Myocyte (in vitro differentiated cells): ENCODE measurements around the gene CDKN1C. TPM values are rescaled to one million over a fixed set of nuclear protein-coding genes. Genes with fewer than 3 reads are reported as not detected.

Experiments
- DNase-seq: peaks from one replicate; pipeline ENCODE4 v3.0.0-alpha.2; 2012; ENCODE audit warnings: low read depth
- total RNA-seq: library from RNA; depleted of rRNA; stranded (reverse); fragments of >200 nt; gene quantifications from 2 replicates; pipeline ENCODE4 v1.2.3, GENCODE V29; 2014

CDKN1C gene
- total RNA-seq, 1 donor from 2014 or later: 274 TPM

- DNase-seq: no peak
These were observed 38.1 kb upstream of the CDKN1C start for GRCh38 chr11:2923446-2924375.

DNA sequence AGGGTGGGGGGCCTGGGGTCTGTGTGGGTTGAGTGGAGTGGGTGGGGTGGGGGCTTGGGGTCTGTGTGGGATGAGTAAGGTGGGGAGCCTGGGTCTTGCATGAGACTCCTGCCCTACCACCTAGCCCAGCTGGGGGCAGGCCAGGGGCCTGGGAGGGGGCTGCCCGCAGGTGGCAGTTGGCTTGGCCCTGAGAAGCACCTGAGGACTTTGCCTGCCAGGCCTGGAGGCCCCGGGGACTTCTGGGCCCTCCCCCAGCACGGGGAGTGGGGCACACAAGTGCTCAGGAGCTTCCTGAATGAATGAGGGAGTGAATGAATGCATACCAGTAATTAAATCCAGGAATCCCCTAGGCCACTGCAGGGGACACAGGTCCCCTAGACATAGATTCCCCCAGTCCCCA is 37.1 kb upstream of the CDKN1C start:
- DNase-seq: no peak

DNA sequence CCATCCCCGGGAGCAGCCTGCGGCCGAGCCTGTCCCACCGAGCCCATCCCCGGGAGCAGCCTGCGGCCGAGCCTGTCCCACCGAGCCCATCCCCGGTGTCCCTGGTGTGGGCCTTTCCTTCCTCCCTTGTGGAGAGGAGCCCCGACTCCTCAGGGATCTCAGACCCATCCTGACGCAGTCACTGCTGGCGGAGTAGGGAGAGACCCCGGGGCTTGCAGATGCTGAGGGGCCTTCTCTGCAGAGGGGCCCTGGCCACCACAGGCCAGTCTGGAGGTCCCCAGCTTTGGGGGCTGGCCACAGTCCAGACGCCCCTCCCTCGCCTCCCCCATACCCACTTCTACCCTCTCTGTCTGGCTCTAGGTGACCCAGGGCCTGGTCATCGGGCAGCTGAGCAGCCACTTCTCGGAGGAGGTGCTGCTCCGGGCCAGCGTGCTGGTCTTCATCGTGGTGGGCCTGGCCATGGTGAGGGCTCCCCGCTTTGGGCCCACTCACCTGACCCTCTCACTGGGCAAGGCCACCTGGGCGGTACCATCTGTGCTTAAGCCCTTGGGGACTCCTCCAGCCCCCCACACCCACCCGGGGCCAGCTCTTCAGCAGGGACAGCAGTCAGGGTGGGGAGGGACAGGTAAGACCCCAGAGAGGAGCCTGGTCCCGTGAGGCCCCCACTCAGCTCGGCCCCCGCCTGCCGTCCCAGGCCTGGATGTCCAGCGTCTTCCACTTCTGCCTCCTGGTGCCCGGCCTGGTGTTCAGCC is 36.3 kb upstream of the CDKN1C start:
- DNase-seq: no peak

DNA sequence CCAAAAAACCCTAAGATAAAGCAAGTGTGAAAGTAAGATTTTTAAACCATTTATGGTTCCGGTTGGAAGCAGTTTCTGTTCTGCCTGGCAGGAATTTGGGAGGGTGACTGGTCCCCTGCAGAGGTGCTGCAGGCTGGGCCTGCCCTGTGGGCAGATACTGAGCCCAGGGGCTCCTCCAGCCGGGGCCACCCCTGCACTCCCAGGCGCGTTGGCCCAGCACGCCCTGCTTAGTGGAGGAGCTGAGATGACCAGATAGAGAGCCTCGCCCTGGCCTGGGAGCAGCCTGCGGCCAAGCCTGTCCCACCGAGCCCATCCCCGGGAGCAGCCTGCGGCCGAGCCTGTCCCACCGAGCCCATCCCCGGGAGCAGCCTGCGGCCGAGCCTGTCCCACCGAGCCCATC is 35.7 kb upstream of the CDKN1C start:
- no peak for DNase-seq

- DNase-seq: no peak
These were observed 34.8 kb upstream of the CDKN1C start for GRCh38 chr11:2920343-2920742.

DNA sequence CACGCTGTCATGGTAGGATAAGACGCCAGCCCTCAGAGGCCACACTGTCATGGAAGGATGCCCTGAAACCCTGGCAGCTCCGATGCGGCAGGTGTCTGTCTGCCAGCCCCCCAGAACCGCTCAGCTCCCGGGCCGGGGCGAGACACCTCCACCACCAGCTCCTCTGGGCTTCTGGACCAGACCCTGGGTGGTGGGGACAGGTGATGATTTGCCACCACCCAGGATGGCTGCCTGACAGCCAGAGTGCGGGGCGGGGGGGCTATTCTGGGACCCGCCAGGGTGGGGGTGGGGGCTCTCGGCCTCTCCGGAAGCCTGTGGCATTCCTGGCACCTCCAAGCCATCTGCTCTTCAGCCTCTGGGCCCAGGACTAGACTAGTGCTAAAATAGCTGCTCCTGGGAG is 34.3 kb upstream of the CDKN1C start:
- no peak for DNase-seq

- DNase-seq: no peak
These were observed 33.6 kb upstream of the CDKN1C start for GRCh38 chr11:2919188-2919587.

DNA sequence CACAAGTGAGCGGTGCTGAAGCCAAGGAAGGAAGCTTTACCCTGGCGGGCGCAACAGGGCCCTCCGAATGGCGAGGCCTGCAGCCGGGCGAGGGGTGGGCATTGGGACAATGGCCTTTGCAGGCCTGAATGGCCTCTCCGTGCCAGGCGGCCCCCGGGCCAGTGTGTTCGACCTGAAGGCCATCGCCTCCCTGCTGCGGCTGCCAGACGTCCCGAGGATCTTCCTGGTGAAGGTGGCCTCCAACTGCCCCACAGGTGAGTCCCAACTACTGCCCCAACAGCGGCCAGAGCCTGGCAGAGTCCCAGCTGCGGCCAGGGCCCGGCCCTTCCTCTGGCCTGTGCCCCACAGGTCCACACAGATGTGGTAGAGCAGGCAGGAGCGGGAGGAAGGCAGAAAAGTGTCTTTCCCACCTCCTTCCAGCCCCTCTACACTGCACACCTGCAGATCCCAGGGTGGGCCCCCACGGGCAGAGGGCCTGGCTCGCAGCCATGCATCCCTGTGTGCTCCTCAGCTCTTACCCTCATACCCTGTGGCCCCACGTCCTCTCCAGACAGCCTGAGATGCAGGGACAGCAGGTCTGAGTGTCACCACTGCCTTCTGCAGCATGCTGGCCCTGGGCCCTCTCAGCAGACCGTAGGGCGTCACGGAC is 32.4 kb upstream of the CDKN1C start:
- no peak for DNase-seq

- DNase-seq: no peak
These were observed 31.5 kb upstream of the CDKN1C start for GRCh38 chr11:2916892-2917645.

DNA sequence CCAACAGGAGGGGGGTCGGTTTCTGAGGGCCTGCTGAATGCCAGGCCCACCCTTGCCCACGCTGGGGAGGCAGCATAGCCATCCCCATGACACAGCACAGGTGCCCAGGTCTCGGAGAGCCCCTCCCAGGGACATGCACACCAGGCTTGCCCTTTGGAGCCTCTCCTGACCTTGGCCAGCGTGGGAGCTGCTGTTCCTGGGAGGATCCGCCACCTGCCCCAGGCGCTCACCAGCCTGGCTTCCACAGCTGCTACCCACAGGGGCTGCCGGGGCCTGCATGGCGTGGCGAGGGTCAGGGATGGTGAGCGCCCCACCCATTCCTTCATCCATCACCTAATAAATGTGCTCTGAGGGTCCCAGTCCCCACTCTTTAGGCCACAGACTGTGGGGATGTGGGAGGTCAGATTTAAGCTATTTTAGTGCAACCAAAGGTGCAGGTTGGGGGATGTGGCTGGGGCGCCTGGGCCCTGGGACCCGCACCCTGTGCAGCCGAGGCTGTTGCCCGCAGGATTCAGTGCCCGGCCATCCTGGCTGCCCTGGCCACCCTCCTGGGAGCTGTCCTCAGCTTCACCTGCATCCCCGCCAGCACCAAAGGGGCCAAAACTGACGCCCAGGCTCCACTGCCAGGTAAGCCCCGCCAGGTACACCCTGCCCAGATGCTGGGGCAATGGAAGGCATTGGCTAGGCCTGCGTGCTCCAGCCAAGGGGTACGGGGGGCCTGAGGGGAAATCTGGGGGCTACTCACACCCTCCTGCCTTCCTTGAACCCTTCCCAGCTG is 30.7 kb upstream of the CDKN1C start:
- no peak for DNase-seq

GRCh38 chr11:2915473-2915872 is 29.9 kb upstream of the CDKN1C start:
- no peak for DNase-seq

DNA sequence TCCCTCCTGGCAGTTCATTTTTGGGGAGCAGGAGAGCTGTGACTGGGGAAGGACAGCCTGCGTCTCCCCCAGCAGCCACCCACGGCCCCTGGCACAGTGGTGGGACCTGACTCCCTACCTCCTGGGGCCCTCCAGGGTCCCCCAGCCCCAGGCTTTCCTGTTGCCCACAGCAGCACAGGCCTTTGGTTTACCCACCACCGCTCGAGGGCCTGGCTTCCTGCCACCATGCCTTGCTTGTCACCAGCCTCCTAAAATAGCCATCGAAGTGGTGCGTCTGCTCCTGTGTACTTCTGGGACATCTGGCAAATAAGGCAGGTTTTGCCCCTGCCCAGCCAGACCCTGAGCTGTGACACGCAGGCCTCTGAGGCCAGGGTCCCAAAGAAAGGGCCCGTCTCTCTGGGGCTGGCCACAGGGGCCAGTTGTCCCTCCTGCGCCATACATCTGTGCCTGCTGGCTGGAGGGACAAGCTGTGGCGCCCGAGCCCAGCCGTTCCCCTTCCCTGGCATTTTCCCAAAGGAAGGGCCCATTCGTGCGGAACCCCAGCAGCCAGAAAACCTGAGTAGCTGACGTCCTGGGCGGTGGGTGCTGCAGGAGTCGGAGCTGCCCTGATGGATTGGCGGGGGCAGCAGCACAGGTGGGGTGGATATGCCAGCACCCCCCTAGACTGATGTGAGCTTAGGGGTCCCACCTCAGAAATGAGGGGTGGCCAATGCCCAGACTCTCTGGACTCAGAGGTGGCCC is 29.1 kb upstream of the CDKN1C start:
- peak; percentile 70 for DNase-seq

DNA sequence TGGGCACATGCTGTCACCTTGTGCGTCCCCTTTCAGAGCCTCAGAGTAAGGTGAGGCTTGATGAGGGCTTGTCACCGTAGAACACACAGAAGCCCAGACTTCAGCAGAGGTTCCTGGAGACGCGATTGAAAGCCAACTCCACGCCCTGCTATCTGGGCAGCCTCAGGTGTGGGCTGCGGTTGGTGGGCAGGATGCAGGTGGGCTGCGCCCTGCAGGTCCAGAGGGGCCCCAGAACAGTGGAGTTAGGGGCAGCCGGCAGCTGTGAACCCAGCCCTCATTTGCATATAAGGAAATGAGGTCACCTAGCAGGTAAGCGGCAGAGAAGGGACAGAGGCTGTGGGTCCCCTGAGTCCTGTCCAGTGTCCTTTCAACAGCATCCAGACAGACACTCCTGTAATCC is 28.2 kb upstream of the CDKN1C start:
- DNase-seq: no peak

- DNase-seq: peak; percentile 53
These were observed 27.4 kb upstream of the CDKN1C start for GRCh38 chr11:2913019-2913431.

DNA sequence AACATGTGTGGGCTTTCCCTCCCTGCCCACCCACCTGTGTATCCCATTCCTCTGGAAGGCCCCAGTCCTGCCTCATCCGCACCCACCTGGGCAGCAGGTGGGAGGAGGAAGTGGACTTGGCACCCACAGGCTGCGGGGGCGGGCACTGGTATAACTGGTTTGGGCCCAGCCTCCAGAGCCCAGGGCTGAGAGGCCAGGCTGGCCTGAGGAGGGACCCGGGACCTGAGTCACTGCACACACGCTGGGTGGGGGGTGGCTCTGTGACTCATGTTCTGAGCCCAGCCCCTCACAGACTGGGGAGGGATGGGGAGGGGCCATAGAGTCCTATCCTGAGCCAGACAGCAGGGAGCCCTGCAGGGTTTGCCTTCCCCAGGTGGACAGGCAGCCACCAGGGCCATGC is 26.9 kb upstream of the CDKN1C start:
- peak; percentile 73 for DNase-seq

DNA sequence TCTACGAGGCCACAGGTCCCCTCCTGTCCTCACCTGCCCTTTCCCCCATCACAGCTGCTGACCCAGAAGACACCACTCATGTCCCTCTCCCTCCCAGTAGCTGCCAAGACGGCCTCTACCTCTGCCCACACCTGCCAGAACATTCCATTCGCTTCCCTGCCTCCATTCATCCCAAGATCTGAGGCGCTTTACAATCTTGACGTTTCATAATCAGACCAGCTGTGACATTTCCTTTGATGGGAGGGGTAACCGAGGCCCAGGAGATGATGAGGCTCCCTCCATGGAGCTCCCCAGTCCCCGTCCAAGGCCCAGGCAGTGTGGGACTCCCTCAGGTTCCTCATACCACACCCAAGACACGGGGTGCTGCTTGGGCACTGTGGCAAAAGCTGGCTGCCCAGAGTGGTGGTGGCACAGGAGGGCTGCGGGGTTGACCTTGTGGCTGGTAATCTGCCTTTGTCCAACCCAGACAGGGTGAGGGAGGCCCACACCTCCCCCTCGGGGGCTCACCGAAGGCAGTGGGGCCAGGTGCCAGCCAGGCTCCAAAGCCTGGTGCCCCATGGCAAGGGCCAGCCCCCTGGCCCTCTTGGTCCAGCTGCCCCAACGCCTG is 26.3 kb upstream of the CDKN1C start:
- no peak for DNase-seq

- no peak for DNase-seq
These were observed 25.7 kb upstream of the CDKN1C start for GRCh38 chr11:2911088-2911784.

GRCh38 chr11:2910401-2910955 is 24.9 kb upstream of the CDKN1C start:
- no peak for DNase-seq
